Non-pigmented ciliary epithelial cell (primary cell): ENCODE results near the gene TMEM125.

Experiments
- DNase-seq: peaks from one replicate; pipeline ENCODE4 v3.0.0-alpha.2; 2010; ENCODE audit warnings: low read depth

Gene TMEM125

GRCh38 chr1:43293896-43294760, 24.3 kb downstream of the TMEM125 start:
- DNase-seq, result peak; percentile 23

- DNase-seq, result no peak
Observed at GRCh38 chr1:43294761-43295160, 25.0 kb downstream of the TMEM125 start.

- no peak for DNase-seq
Observed at GRCh38 chr1:43296207-43296606, 26.4 kb downstream of the TMEM125 start.

- DNase-seq, result no peak
Observed at GRCh38 chr1:43298055-43298454, 28.3 kb downstream of the TMEM125 start.

GRCh38 chr1:43299101-43299500, 29.3 kb downstream of the TMEM125 start:
- no peak for DNase-seq

- no peak for DNase-seq
Observed at GRCh38 chr1:43300378-43301094, 30.8 kb downstream of the TMEM125 start, which contains the start of gene TIE1. Gene TIE1, plus strand, starts transcription at chr1:43300982. Its CDS starts 90 bp downstream, at chr1:43301072.

GRCh38 chr1:43302201-43302600, 32.4 kb downstream of the TMEM125 start:
- DNase-seq, result no peak

GRCh38 chr1:43302721-43303470, 33.1 kb downstream of the TMEM125 start:
- no peak for DNase-seq

- DNase-seq, result no peak
Observed at GRCh38 chr1:43303471-43304313, 33.9 kb downstream of the TMEM125 start.

- no peak for DNase-seq
Observed at GRCh38 chr1:43304314-43304681, 34.5 kb downstream of the TMEM125 start.

GRCh38 chr1:43304771-43305300, 35.1 kb downstream of the TMEM125 start:
- no peak for DNase-seq

- DNase-seq, result no peak
Observed at GRCh38 chr1:43305461-43305860, 35.7 kb downstream of the TMEM125 start.

GRCh38 chr1:43305926-43306687, 36.3 kb downstream of the TMEM125 start:
- no peak for DNase-seq

GRCh38 chr1:43306688-43307457, 37.1 kb downstream of the TMEM125 start:
- no peak for DNase-seq

GRCh38 chr1:43307458-43308158, 37.8 kb downstream of the TMEM125 start:
- DNase-seq, result no peak

- no peak for DNase-seq
Observed at GRCh38 chr1:43308635-43309404, 39.0 kb downstream of the TMEM125 start.

- no peak for DNase-seq
Observed at GRCh38 chr1:43309405-43310025, 39.7 kb downstream of the TMEM125 start.

GRCh38 chr1:43311521-43311920, 41.7 kb downstream of the TMEM125 start:
- no peak for DNase-seq
